ENCODE results near the gene ZFAND3. TPM values are rescaled to one million over a fixed set of nuclear protein-coding genes. Genes with fewer than 3 reads are reported as not detected.

The ZFAND3 gene
- total RNA-seq, 4 donors from 2014 or later: 46.3 to 73.6 (median 49.3) TPM

GRCh38 chr6:37840143-37840939 lies 20.8 kb downstream of the ZFAND3 start:
- no peak overlapping the region for H3K4me3 ChIP-seq
- H3K27ac ChIP-seq: no peak overlapping the region
- no peak for ATAC-seq
- H3K9me3 ChIP-seq: no peaks in the 10 kb centered on the region
- H3K27me3 ChIP-seq: no peaks in the 10 kb centered on the region
- peaks cover 0 to 48% (median 3%) of the 10 kb centered on the region in 3 donors for H3K4me1 ChIP-seq
- whole genome bisulfite sequencing, 2 donors (ENCODE audit: low coverage in 1 of 2): 92 to 100% methylated on average over 5 to 6 of the region's 8 CpGs
- TF ChIP-seq POLR2A (IDR thresholded peaks at IDR 0.05): no peak
- no peaks in the 10 kb centered on the region for H3K36me3 ChIP-seq

DNA sequence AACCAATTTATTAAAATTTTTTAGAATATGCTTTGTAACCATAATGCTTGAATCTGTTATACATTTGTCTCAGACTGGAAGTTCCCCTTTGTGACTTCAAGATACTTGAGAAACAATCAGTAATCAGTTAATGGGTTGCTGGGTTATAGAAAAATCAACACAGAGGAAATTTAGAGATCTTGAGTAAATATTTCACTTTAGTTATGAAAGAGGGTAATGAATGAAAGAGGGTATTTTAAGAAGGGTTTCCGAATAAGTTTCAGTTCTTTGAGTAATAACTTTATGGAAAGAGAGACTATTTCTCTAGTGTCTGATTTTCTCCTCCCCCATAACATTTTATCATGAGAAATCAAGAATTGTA lies 21.4 kb downstream of the ZFAND3 start:
- Histone ChIP-seq H3K9me3 (no peaks in the 10 kb centered on the region), H3K4me1 (peaks cover 0 to 53% (median 3%) of the 10 kb centered on the region in 3 donors), H3K27me3 (no peaks in the 10 kb centered on the region), H3K27ac (no peak overlapping the region), H3K36me3 (no peaks in the 10 kb centered on the region), H3K4me3 (no peak overlapping the region)
- 18 to 22% methylated on average over 1 of the region's 1 CpG for WGBS, 2 donors (ENCODE audit: low coverage in 1 of 2)
- ATAC-seq: no peak
- no peak for TF ChIP-seq EP300 (IDR thresholded peaks at IDR 0.05)
- TF ChIP-seq POLR2A (IDR thresholded peaks at IDR 0.05): no peak
- no peak for TF ChIP-seq POLR2AphosphoS5 (IDR thresholded peaks at IDR 0.05)
- TF ChIP-seq, protein P1, sequence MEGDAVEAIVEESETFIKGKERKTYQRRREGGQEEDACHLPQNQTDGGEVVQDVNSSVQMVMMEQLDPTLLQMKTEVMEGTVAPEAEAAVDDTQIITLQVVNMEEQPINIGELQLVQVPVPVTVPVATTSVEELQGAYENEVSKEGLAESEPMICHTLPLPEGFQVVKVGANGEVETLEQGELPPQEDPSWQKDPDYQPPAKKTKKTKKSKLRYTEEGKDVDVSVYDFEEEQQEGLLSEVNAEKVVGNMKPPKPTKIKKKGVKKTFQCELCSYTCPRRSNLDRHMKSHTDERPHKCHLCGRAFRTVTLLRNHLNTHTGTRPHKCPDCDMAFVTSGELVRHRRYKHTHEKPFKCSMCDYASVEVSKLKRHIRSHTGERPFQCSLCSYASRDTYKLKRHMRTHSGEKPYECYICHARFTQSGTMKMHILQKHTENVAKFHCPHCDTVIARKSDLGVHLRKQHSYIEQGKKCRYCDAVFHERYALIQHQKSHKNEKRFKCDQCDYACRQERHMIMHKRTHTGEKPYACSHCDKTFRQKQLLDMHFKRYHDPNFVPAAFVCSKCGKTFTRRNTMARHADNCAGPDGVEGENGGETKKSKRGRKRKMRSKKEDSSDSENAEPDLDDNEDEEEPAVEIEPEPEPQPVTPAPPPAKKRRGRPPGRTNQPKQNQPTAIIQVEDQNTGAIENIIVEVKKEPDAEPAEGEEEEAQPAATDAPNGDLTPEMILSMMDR (IDR thresholded peaks at IDR 0.05): no peak

DNA sequence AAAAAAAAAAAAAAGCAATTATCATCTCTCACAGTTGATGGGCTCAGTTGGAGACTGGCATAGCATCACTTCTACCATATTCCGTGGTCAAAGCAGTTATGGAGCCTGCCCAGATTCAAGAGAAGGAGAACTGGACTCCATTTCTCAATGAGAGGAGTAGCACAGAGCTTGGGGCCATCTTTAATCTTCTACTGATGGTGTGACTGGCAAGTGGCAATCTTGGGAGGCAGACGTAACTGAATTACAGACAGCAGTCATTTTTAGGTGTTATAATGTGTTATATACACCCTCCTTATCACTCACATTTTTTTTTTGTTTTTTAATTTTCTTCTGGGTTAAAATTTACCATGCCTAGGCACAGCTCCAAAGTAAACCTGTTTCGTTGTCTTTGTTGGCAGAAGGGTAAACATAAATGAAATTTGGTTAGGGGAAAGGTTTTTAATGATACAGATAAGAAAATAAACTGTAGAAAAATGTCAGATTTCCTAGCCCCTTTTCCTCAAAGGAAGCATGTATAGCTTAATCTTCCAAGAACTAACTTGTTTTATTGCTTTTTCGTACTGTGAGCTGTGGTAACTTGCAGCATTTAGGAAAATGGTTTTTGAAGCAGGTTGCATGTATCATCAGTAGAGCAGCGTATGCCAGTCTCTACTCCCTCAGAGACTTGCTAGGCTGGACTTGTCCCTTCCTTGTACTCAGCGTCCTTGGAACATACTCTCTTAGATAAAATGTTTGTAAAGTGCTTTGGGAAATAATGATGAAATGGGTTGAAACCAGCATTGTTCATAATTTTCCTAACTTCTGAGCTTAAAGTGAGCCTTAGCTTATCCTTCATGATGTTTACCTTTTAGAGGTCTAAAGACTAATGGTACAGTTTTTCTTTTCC lies 25.7 kb downstream of the ZFAND3 start:
- Histone ChIP-seq H3K4me3 (no peak overlapping the region), H3K9me3 (no peaks in the 10 kb centered on the region), H3K27ac (no peak overlapping the region), H3K27me3 (no peaks in the 10 kb centered on the region), H3K36me3 (no peaks in the 10 kb centered on the region), H3K4me1 (peaks cover 0 to 62% (median 11%) of the 10 kb centered on the region in 3 donors)
- WGBS, 2 donors (ENCODE audit: low coverage in 1 of 2): 81 to 96% methylated on average over 5 to 6 of the region's 6 CpGs
- no peak for ATAC-seq
- TF ChIP-seq EP300 (IDR thresholded peaks at IDR 0.05) (no peak), POLR2AphosphoS5 (IDR thresholded peaks at IDR 0.05) (no peak), POLR2A (IDR thresholded peaks at IDR 0.05) (no peak)
- TF ChIP-seq, protein P1 (IDR thresholded peaks at IDR 0.05): no peak

DNA sequence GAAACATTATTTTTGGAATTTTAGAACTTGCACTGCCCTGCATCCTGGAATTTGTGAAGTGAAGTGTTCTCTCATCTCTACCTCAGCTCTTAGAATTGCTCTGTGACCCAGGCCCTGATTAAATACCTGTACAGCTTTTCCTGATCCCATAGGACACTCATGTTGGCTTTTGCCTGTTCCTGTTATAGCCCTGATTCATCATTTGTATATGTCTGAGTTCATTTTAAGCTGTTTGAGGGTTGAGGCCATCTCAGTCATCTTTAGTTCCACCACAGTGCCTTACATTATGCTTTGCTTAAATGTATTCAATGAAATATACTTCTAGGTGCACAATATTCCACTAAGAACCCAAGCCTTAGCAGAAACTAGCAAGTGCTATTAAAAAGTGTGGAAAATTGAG lies 26.4 kb downstream of the ZFAND3 start:
- Histone ChIP-seq H3K27ac (no peak overlapping the region), H3K4me3 (no peak overlapping the region), H3K27me3 (no peaks in the 10 kb centered on the region), H3K9me3 (no peaks in the 10 kb centered on the region), H3K36me3 (no peaks in the 10 kb centered on the region), H3K4me1 (peaks cover 0 to 63% (median 8%) of the 10 kb centered on the region in 3 donors)
- no peak for TF ChIP-seq POLR2AphosphoS5 (IDR thresholded peaks at IDR 0.05)
- ATAC-seq: no peak

DNA sequence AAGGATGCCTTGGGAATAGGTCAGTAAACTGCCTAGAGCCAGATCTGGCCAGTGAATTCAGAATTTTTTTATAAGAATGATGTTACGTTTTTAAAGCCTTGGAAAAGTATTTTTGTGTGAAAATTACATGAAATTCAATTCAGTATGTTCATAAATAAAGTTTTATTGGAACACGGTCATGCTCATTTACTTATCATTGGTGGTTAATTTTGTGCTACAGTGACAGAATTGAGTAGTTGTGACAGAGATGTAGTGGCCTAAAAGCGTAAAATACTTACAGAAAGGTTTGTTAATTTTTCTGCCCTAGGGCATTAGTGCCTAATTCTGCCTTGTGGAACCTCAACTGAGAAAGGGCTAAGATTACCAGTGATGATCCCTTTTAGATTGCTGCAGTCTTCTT lies 28.2 kb downstream of the ZFAND3 start:
- H3K27me3 ChIP-seq: no peaks in the 10 kb centered on the region
- H3K36me3 ChIP-seq: no peaks in the 10 kb centered on the region
- no peak for ATAC-seq
- peaks cover 2 to 63% (median 8%) of the 10 kb centered on the region in 3 donors for H3K4me1 ChIP-seq
- no peak overlapping the region for H3K4me3 ChIP-seq
- no peaks in the 10 kb centered on the region for H3K9me3 ChIP-seq
- 88 to 95% methylated on average over 3 of the region's 3 CpGs for WGBS, 2 donors (ENCODE audit: low coverage in 1 of 2)
- H3K27ac ChIP-seq: no peak overlapping the region
- TF ChIP-seq POLR2AphosphoS5 (IDR thresholded peaks at IDR 0.05) (no peak), POLR2A (IDR thresholded peaks at IDR 0.05) (no peak), EP300 (IDR thresholded peaks at IDR 0.05) (no peak)
- TF ChIP-seq, protein P1 (IDR thresholded peaks at IDR 0.05): no peak
